B cell (primary cell): Measurements from ENCODE around the gene ARHGAP35. TPM values are rescaled to one million over a fixed set of nuclear protein-coding genes. Genes with fewer than 3 reads are reported as not detected.

Source experiments
- ATAC-seq: fragments of 200-7000 bp; cut with Tn5 transposase; one replicate; pipeline ENCODE4 v1.10.0; 2021; ENCODE audit warnings: low read depth, mild to moderate bottlenecking, moderate number of reproducible peaks, moderate library complexity
- CTCF ChIA-PET: fragments of 350-600 bp; sonication (Branson Sonifier 250); formaldehyde crosslinking; loops from one replicate; lab custom pipeline; 2021; ENCODE audit warnings: antibody characterized with exemption, inconsistent platforms; lab: Charles Lee
- POLR2A ChIA-PET: fragments of 350-600 bp; sonication (Branson Sonifier 250); formaldehyde crosslinking; loops from one replicate; lab custom pipeline; 2021; ENCODE audit warnings: antibody characterized with exemption; lab: Charles Lee
- DNase-seq: peaks from one replicate; pipeline ENCODE4 v3.0.0; 2013
- H2AFZ ChIP-seq: 2 replicates; pipeline ENCODE4 v1.6.1; 2012; ENCODE audit warnings: mild to moderate bottlenecking, low read depth, low read length; ENCODE audit not compliant: insufficient read depth, poor library complexity, severe bottlenecking
- H3K27ac ChIP-seq, 2 donors: 1 replicate in 1 of 2; 2 replicates in 1 of 2; pipeline ENCODE4 v1.5.1; 2012 to 2013; ENCODE audit warnings: low read length in 2 of 2, mild to moderate bottlenecking in 2 of 2, moderate library complexity in 1 of 2
- H3K27me3 ChIP-seq, 4 experiments: fragments of 200-600 bp in 1 of 4; sonication (generic) in 1 of 4; replicated peaks in 1 of 4; 1 replicate in 2 of 4; 2 replicates in 2 of 4; pipeline versions ENCODE4 v1.6.1 to v1.7.0; 2013 to 2016; ENCODE audit warnings: low read length in 3 of 4, mild to moderate bottlenecking in 2 of 4, mixed read lengths in 1 of 4, moderate library complexity in 1 of 4; ENCODE audit not compliant: insufficient read depth in 4 of 4, control insufficient read depth in 3 of 4; ENCODE audit errors: control extremely low read depth in 1 of 4
- H3K36me3 ChIP-seq, 2 experiments: replicated peaks in 1 of 2; 1 replicate in 1 of 2; 2 replicates in 1 of 2; pipeline versions ENCODE4 v1.6.1 to v1.7.1; 2013; ENCODE audit warnings: low read length in 1 of 2; ENCODE audit not compliant: insufficient read depth in 2 of 2, control insufficient read depth in 1 of 2; ENCODE audit errors: control extremely low read depth in 1 of 2, extremely low read depth in 1 of 2
- H3K4me1 ChIP-seq, 2 donors: fragments of 200-600 bp in 1 of 2; sonication (generic) in 1 of 2; 1 replicate in 1 of 2; 2 replicates in 1 of 2; pipeline versions ENCODE4 v1.5.1 to v1.6.1; 2013 to 2017; ENCODE audit warnings: low read length in 2 of 2; ENCODE audit not compliant: control insufficient read depth in 2 of 2, insufficient read depth in 2 of 2
- H3K4me2 ChIP-seq: replicated peaks from 2 replicates; pipeline ENCODE3; 2012; ENCODE audit warnings: mild to moderate bottlenecking, low read depth, low read length; ENCODE audit not compliant: poor library complexity, severe bottlenecking
- H3K4me3 ChIP-seq, 5 experiments: fragments of 200-600 bp in 1 of 5; sonication (generic) in 1 of 5; 1 replicate in 3 of 5; 2 replicates in 2 of 5; pipeline versions ENCODE4 v1.5.1 to v1.7.0; 2011 to 2016; ENCODE audit warnings: low read length in 4 of 5, mild to moderate bottlenecking in 4 of 5, low read depth in 2 of 5, control low read depth in 1 of 5, moderate library complexity in 1 of 5; ENCODE audit not compliant: insufficient read depth in 1 of 5; ENCODE audit errors: control extremely low read depth in 1 of 5, extremely low read depth in 1 of 5
- H3K79me2 ChIP-seq: fragments of 200-600 bp; sonication (generic); one replicate; pipeline ENCODE4 v1.6.0; 2016; ENCODE audit warnings: low read length; ENCODE audit not compliant: control insufficient read depth, insufficient read depth
- H3K9ac ChIP-seq: fragments of 200-600 bp; sonication (generic); 2 replicates; pipeline ENCODE4 v1.6.1; 2017; ENCODE audit warnings: mild to moderate bottlenecking, low read length, moderate library complexity
- H3K9me3 ChIP-seq, 3 donors: one replicate each; pipeline versions ENCODE4 v1.6.1 to v1.7.1; 2013; ENCODE audit warnings: low read length in 2 of 3; ENCODE audit not compliant: control insufficient read depth in 2 of 3, insufficient read depth in 1 of 3; ENCODE audit errors: control extremely low read depth in 1 of 3
- H4K20me1 ChIP-seq: 2 replicates; pipeline ENCODE4 v1.6.0; 2012; ENCODE audit warnings: mild to moderate bottlenecking, low read length; ENCODE audit not compliant: insufficient read depth, control insufficient read depth, poor library complexity, severe bottlenecking
- H3K27ac Mint-ChIP-seq: one replicate; pipeline ENCODE4 v1.8.0; 2021; ENCODE audit warnings: mixed read lengths
- H3K27me3 Mint-ChIP-seq: one replicate; pipeline ENCODE4 v1.8.0; 2021; ENCODE audit warnings: mixed read lengths
- H3K4me1 Mint-ChIP-seq: one replicate; pipeline ENCODE4 v1.8.0; 2021; ENCODE audit warnings: mixed read lengths
- H3K4me3 Mint-ChIP-seq: one replicate; pipeline ENCODE4 v1.8.0; 2021; ENCODE audit warnings: mixed read lengths
- H3K9me3 Mint-ChIP-seq: one replicate; pipeline ENCODE4 v1.8.0; 2022; ENCODE audit warnings: mixed read lengths; ENCODE audit not compliant: insufficient read depth
- CTCF ChIP-seq: fragments of 200-600 bp; IDR thresholded peaks from one replicate; pipeline ENCODE4 v1.8.0; 2022; ENCODE audit warnings: antibody characterized with exemption, mild to moderate bottlenecking
- EZH2 ChIP-seq: IDR thresholded peaks from 2 replicates; pipeline ENCODE4 v1.6.1; 2012; ENCODE audit warnings: borderline replicate concordance, low read depth, mild to moderate bottlenecking, moderate library complexity, low read length; ENCODE audit not compliant: insufficient read depth, poor library complexity, severe bottlenecking
- WGBS: methylation state at CpG from one replicate; pipeline ENCODE4 v1.1.5; 2013; ENCODE audit warnings: missing lambda C conversion rate; ENCODE audit not compliant: insufficient coverage; 5-methylcytosine and 5-hydroxymethylcytosine counted together
- intact Hi-C: fragments of 100-400 bp; cut with micrococcal nuclease; formaldehyde crosslinking; loops from one replicate; pipeline ENCODE4 v1.10.0; 2022
- polyA plus RNA-seq: library from polyadenylated mRNA; depleted of rRNA; stranded (reverse); fragments of >200 nt; gene quantifications from 2 replicates; pipeline ENCODE4 v1.2.3, GENCODE V29; 2012
- total RNA-seq, 2 donors: library from RNA; stranded (reverse); fragments of 120-200 nt in 1 of 2; gene quantifications; 1 replicate in 1 of 2; 2 replicates in 1 of 2; pipeline versions ENCODE4 v1.2.3 to v1.2.4, GENCODE V29; 2013 to 2022

The ARHGAP35 gene
- total and polyA plus RNA-seq, 2 donors (not counting 1 experiment from before 2014, with no cell fraction given): 9.6 to 31.3 TPM

- peaks cover 17 to 23% of the 10 kb centered on the region in 2 donors for H3K4me1 ChIP-seq
- no peak overlapping the region for H3K4me3 ChIP-seq
- H3K27ac ChIP-seq: no peak overlapping the region
- WGBS: no CpG with 5 or more reads among the region's 2 CpGs
- H3K9me3 ChIP-seq: no peaks in the 10 kb centered on the region
- DNase-seq (no peak), ATAC-seq (no peak)
- peaks cover 43% of the 10 kb centered on the region for H3K79me2 ChIP-seq
- ChIA-PET CTCF (interaction anchor here (2.5 kb wide), 1 partner anchor 95 kb away, joined by 9 read pairs; no protein-coding TSS in a partner anchor), POLR2A (no interaction called here)
- H3K27me3 ChIP-seq: no peaks in the 10 kb centered on the region
- H3K36me3 ChIP-seq: peaks cover 0 to 10% of the 10 kb centered on the region in 2 experiments
- Mint-ChIP-seq H3K4me1 (peaks cover 31% of the 10 kb centered on the region), H3K9me3 (no peaks in the 10 kb centered on the region), H3K27me3 (no peaks in the 10 kb centered on the region), H3K4me3 (peak overlapping the region; percentile 10), H3K27ac (no peak overlapping the region)
- H2AFZ ChIP-seq: no peak overlapping the region
- peaks cover 10% of the 10 kb centered on the region for H4K20me1 ChIP-seq
- TF ChIP-seq CTCF (no peak), EZH2 (no peak)
- intact Hi-C loops: no loop called here
- H3K9ac ChIP-seq: no peak overlapping the region
- H3K4me2 ChIP-seq: no peak overlapping the region
These were observed 12.4 kb upstream of the ARHGAP35 start for GRCh38 chr19:46848389-46848788.

DNA sequence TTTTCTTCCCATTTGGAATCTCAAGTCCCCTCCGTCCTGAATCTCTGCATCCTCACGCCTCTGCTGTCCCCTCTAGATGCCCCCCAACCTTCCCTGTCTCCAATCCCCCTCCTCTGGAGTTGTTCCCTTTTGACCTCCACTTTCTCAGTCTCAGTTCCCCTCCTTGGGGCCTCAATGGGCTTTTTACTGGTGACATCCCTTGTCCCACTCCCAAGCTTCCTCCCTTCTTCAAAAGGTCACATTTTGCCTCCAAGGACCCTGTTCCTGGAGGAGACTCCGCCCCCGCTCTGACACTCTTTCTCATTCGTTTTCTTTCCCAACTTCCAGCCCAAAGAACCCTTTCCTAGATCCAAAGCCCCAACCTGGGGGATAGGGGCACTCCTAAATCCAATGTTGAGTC is 11.2 kb upstream of the ARHGAP35 start:
- peaks cover 10% of the 10 kb centered on the region for H4K20me1 ChIP-seq
- peak overlapping the region; percentile 93 for H2AFZ ChIP-seq
- H3K4me2 ChIP-seq: peak overlapping the region; percentile 95
- peaks cover 17 to 23% of the 10 kb centered on the region in 2 donors for H3K4me1 ChIP-seq
- ATAC-seq (no peak), DNase-seq (no peak)
- Mint-ChIP-seq H3K4me1 (peaks cover 32% of the 10 kb centered on the region), H3K27me3 (no peaks in the 10 kb centered on the region), H3K27ac (peak overlapping the region; percentile 86), H3K9me3 (no peaks in the 10 kb centered on the region), H3K4me3 (peak overlapping the region; percentile 98)
- peaks cover 38% of the 10 kb centered on the region for H3K79me2 ChIP-seq
- ChIA-PET CTCF (interaction anchor here (1.5 to 2.5 kb wide), 2 partner anchors 96 to 100 kb away, joined by 4 to 9 read pairs; no protein-coding TSS in a partner anchor), POLR2A (interaction anchor here (1.0 to 1.4 kb wide), 3 partner anchors 9 to 25 kb away, joined by 3 to 7 read pairs (median 4); partner anchors contain the start of gene ARHGAP35)
- 76% methylated on average over 5 of the region's 5 CpGs for WGBS
- peak overlapping the region in 1 of 2 donors; percentile 81 for H3K27ac ChIP-seq
- intact Hi-C loops: loop anchor here (1.0 to 10.0 kb wide), 7 partner anchors 63 to 987 kb away; partner anchors contain the start of genes CALM3, NAPA, SYMPK and TMEM160
- H3K27me3 ChIP-seq: no peaks in the 10 kb centered on the region
- H3K9me3 ChIP-seq: no peaks in the 10 kb centered on the region
- H3K9ac ChIP-seq: peak overlapping the region; percentile 86
- peak overlapping the region in 4 of 5 experiments; percentile 77 to 89 (median 84) for H3K4me3 ChIP-seq
- TF ChIP-seq CTCF (no peak), EZH2 (no peak)
- peaks cover 0 to under 1% of the 10 kb centered on the region in 2 experiments for H3K36me3 ChIP-seq
